HCT116 (cell line): ENCODE measurements around the gene SMARCA2. TPM values are rescaled to one million over a fixed set of nuclear protein-coding genes. Genes with fewer than 3 reads are reported as not detected.

Experiments
- ATAC-seq: fragments of 200-7000 bp; cut with Tn5 transposase; 2 replicates; pipeline ENCODE4 v1.9.1; 2020; ENCODE audit warnings: mild to moderate bottlenecking, moderate library complexity
- BruUV-seq: library from RNA; stranded (reverse); fragments of 400-500 nt; replicated peaks from 2 replicates; lab custom pipeline; 2021; lab: Mats Ljungman, UMichigan
- CTCF ChIA-PET: fragments of 300-600 bp; sonication (Branson Sonifier 250); formaldehyde crosslinking; loops from one replicate; lab custom pipeline; 2021; ENCODE audit warnings: antibody characterized with exemption; lab: Charles Lee
- POLR2A ChIA-PET: fragments of 300-600, 350-600 bp; sonication (Branson Sonifier 250); formaldehyde crosslinking; loops from one replicate; lab custom pipeline; 2021; ENCODE audit warnings: antibody characterized with exemption; lab: Charles Lee
- RAD21 ChIA-PET, 2 experiments: fragments of 300-600 bp; sonication (Branson Sonifier 250); formaldehyde crosslinking; loops; one replicate each; lab custom pipeline; 2023; ENCODE audit warnings: low total read pairs in 2 of 2; ENCODE audit not compliant: uncharacterized antibody in 2 of 2, unreplicated experiment in 2 of 2, low non-redundant PET in 1 of 2; lab: Charles Lee
- DNase-seq: peaks from one replicate; pipeline ENCODE4 v3.0.0-alpha.2; 2010; ENCODE audit warnings: low read depth, low spot score
- H2AFZ ChIP-seq: fragments of 200-600 bp; shearing (Covaris generic), sonication (generic); 2 replicates; pipeline ENCODE4 v1.6.1; 2017; ENCODE audit warnings: low read depth, mixed run types, mixed read lengths, antibody characterized with exemption, low read length; ENCODE audit not compliant: poor library complexity, severe bottlenecking
- H3K27ac ChIP-seq: 2 replicates; pipeline ENCODE4 v1.5.1; 2012; ENCODE audit warnings: low read depth, low read length
- H3K27me3 ChIP-seq: fragments of 200-600 bp; sonication (generic); 2 replicates; pipeline ENCODE4 v1.6.1; 2016; ENCODE audit warnings: mixed run types, low read length, mixed read lengths; ENCODE audit not compliant: insufficient read depth
- H3K36me3 ChIP-seq, 2 experiments: fragments of 200-500 bp in 1 of 2; fragments of 200-600 bp in 1 of 2; sonication (Bioruptor generic) in 1 of 2; sonication (generic) in 1 of 2; 2 replicates each; pipeline versions ENCODE4 v1.5.1 to v1.6.1; 2014 to 2016; ENCODE audit warnings: low read length in 2 of 2, inconsistent platforms in 1 of 2, mixed read lengths in 1 of 2, mixed run types in 1 of 2; ENCODE audit not compliant: insufficient read depth in 2 of 2, control insufficient read depth in 1 of 2
- H3K4me1 ChIP-seq, 2 experiments: fragments of 200-600 bp in 1 of 2; sonication (generic) in 1 of 2; 2 replicates each; pipeline versions ENCODE4 v1.5.1 to v1.6.1; 2012 to 2017; ENCODE audit warnings: low read length in 2 of 2, inconsistent platforms in 1 of 2, mild to moderate bottlenecking in 1 of 2, mixed read lengths in 1 of 2, mixed run types in 1 of 2, moderate library complexity in 1 of 2; ENCODE audit not compliant: insufficient read depth in 2 of 2, control insufficient read depth in 1 of 2
- H3K4me2 ChIP-seq: fragments of 200-600 bp; sonication (generic); 2 replicates; pipeline ENCODE4 v1.6.1; 2017; ENCODE audit warnings: mixed run types, low read length, mixed read lengths
- H3K4me3 ChIP-seq, 2 experiments: fragments of 200-600 bp in 1 of 2; sonication (generic) in 1 of 2; replicated peaks in 1 of 2; 2 replicates each; pipeline ENCODE4 v1.5.1; 2011 to 2016; ENCODE audit warnings: low read length in 2 of 2, control low read depth in 1 of 2, low read depth in 1 of 2, mild to moderate bottlenecking in 1 of 2, mixed read lengths in 1 of 2, mixed run types in 1 of 2
- H3K79me2 ChIP-seq: fragments of 200-600 bp; sonication (generic); 2 replicates; pipeline ENCODE4 v1.6.1; 2017; ENCODE audit warnings: mild to moderate bottlenecking, mixed run types, low read length, moderate library complexity, mixed read lengths; ENCODE audit not compliant: insufficient read depth
- H3K9ac ChIP-seq: fragments of 200-600 bp; sonication (generic); 2 replicates; pipeline ENCODE4 v1.6.1; 2016; ENCODE audit warnings: low read length, mixed read lengths
- H3K9me2 ChIP-seq: fragments of 200-600 bp; sonication (generic), shearing (Covaris generic); 2 replicates; pipeline ENCODE4 v1.6.1; 2017; ENCODE audit warnings: mixed run types, mild to moderate bottlenecking, moderate library complexity; ENCODE audit not compliant: insufficient read depth
- H3K9me3 ChIP-seq, 2 experiments: fragments of 200-500 bp in 1 of 2; fragments of 200-600 bp in 1 of 2; sonication (Bioruptor generic) in 1 of 2; sonication (generic) in 1 of 2; 2 replicates each; pipeline ENCODE4 v1.6.1; 2014 to 2017; ENCODE audit warnings: low read length in 2 of 2, mixed read lengths in 2 of 2, inconsistent platforms in 1 of 2, low read depth in 1 of 2, mild to moderate bottlenecking in 1 of 2, mixed run types in 1 of 2, moderate library complexity in 1 of 2; ENCODE audit not compliant: control insufficient read depth in 1 of 2, insufficient read depth in 1 of 2
- H4K20me1 ChIP-seq: fragments of 200-600 bp; sonication (generic), shearing (Covaris generic); 2 replicates; pipeline ENCODE4 v1.6.1; 2017; ENCODE audit warnings: mixed run types, mild to moderate bottlenecking, moderate library complexity; ENCODE audit not compliant: insufficient read depth
- CEBPB ChIP-seq: IDR thresholded peaks from 2 replicates; pipeline ENCODE4 v1.6.1; 2012; ENCODE audit warnings: low read depth
- EGR1 ChIP-seq: IDR thresholded peaks from 2 replicates; pipeline ENCODE4 v1.6.1; 2012; ENCODE audit warnings: low read depth
- ELF1 ChIP-seq: IDR thresholded peaks from 2 replicates; pipeline ENCODE4 v1.6.1; 2012; ENCODE audit warnings: low read depth, borderline replicate concordance
- EZH2phosphoT487 ChIP-seq: fragments of 200-600 bp; IDR thresholded peaks from 2 replicates; pipeline ENCODE4 v1.6.1; 2018; ENCODE audit warnings: antibody characterized with exemption, borderline replicate concordance
- FOSL1 ChIP-seq: IDR thresholded peaks from 2 replicates; pipeline ENCODE4 v1.6.1; 2012; ENCODE audit warnings: low read depth
- JUND ChIP-seq: IDR thresholded peaks from 2 replicates; pipeline ENCODE4 v1.6.1; 2012
- MAX ChIP-seq: IDR thresholded peaks from 2 replicates; pipeline ENCODE4 v1.6.1; 2012
- POLR2A ChIP-seq: IDR thresholded peaks from 2 replicates; pipeline ENCODE4 v1.7.0; 2011; ENCODE audit warnings: borderline replicate concordance; ENCODE audit not compliant: insufficient read depth, insufficient read length; ENCODE audit errors: extremely low read depth
- RAD21 ChIP-seq: IDR thresholded peaks from 2 replicates; pipeline ENCODE4 v1.6.1; 2012; ENCODE audit warnings: low read depth, mild to moderate bottlenecking
- SIN3A ChIP-seq: IDR thresholded peaks from 2 replicates; pipeline ENCODE4 v1.6.1; 2012; ENCODE audit warnings: low read depth
- SP1 ChIP-seq: IDR thresholded peaks from 2 replicates; pipeline ENCODE4 v1.6.1; 2012; ENCODE audit warnings: low read depth
- SRF ChIP-seq: IDR thresholded peaks from 2 replicates; pipeline ENCODE4 v1.6.1; 2012; ENCODE audit warnings: low read depth
- TCF7L2 ChIP-seq: IDR thresholded peaks from 2 replicates; pipeline ENCODE4 v1.7.0; 2011; ENCODE audit warnings: borderline replicate concordance, inconsistent platforms; ENCODE audit not compliant: insufficient read depth, insufficient read length; ENCODE audit errors: extremely low read depth
- ZBTB33 ChIP-seq: IDR thresholded peaks from 2 replicates; pipeline ENCODE4 v1.6.1; 2011; ENCODE audit warnings: mild to moderate bottlenecking, low read length, moderate library complexity; ENCODE audit not compliant: insufficient replicate concordance; ENCODE audit errors: extremely low read depth
- ZFX ChIP-seq: fragments of 450-650 bp; IDR thresholded peaks from 2 replicates; pipeline ENCODE4 v1.6.1; 2017
- ZNF274 ChIP-seq: fragments of 200-500 bp; sonication (Bioruptor generic); IDR thresholded peaks from 2 replicates; pipeline ENCODE4 v1.6.1; 2014; ENCODE audit warnings: mild to moderate bottlenecking, low read depth, low read length, inconsistent platforms
- intact Hi-C: fragments of 100-400 bp; cut with micrococcal nuclease; formaldehyde crosslinking; loops from 2 replicates; pipeline ENCODE4 v1.10.0; 2022
- total RNA-seq: library from RNA; stranded (reverse); gene quantifications from one replicate; pipeline ENCODE4 v1.2.1, GENCODE V29; 2021; ENCODE audit not compliant: unreplicated experiment

Gene SMARCA2
- total RNA-seq, 1 experiment from 2014 or later: 14.7 TPM

- no peak overlapping the region for H3K4me3 ChIP-seq
- H2AFZ ChIP-seq: no peak overlapping the region
- H3K36me3 ChIP-seq: no peaks in the 10 kb centered on the region
- ChIA-PET RAD21 (no interaction called here), POLR2A (no interaction called here), CTCF (no interaction called here)
- BruUV-seq: no TSS peak
- H3K9me3 ChIP-seq: no peaks in the 10 kb centered on the region
- no peaks in the 10 kb centered on the region for H4K20me1 ChIP-seq
- ATAC-seq (no peak), DNase-seq (no peak)
- no peak for TF ChIP-seq ZFX
- no peak for TF ChIP-seq ELF1
- no peak for TF ChIP-seq EZH2phosphoT487
- TF ChIP-seq RAD21: no peak
- no peak for TF ChIP-seq SIN3A
- no peak for TF ChIP-seq ZBTB33
- no peak for TF ChIP-seq JUND
- no peak for TF ChIP-seq SP1
- TF ChIP-seq CEBPB: no peak
- no peak for TF ChIP-seq FOSL1
- TF ChIP-seq MAX: no peak
- no peak for TF ChIP-seq TCF7L2
- no peak for TF ChIP-seq POLR2A
- no peak for TF ChIP-seq EGR1
- no peak for TF ChIP-seq ZNF274
- no peak for TF ChIP-seq SRF
- no peak overlapping the region for H3K27ac ChIP-seq
- intact Hi-C loops: no loop called here
- no peak overlapping the region for H3K9ac ChIP-seq
- no peaks in the 10 kb centered on the region for H3K27me3 ChIP-seq
- no peaks in the 10 kb centered on the region for H3K79me2 ChIP-seq
- H3K4me2 ChIP-seq: no peak overlapping the region
- peaks cover 6 to 7% of the 10 kb centered on the region in 2 experiments; a peak in 2 of 4 replicates for H3K4me1 ChIP-seq
- H3K9me2 ChIP-seq: no peaks in the 10 kb centered on the region
Measured at GRCh38 chr9:2021731-2022130, 6.6 kb downstream of the SMARCA2 start.
